Endothelial cell of umbilical vein (primary cell): ENCODE results near the gene SLC10A7. TPM values are rescaled to one million over a fixed set of nuclear protein-coding genes. Genes with fewer than 3 reads are reported as not detected.

Source experiments
- BruUV-seq: library from RNA; stranded (reverse); fragments of 400-500 nt; replicated peaks from 2 replicates; lab custom pipeline; 2021; lab: Mats Ljungman, UMichigan
- CTCF ChIA-PET: fragments of 300-600, 350-600 bp; sonication (Branson Sonifier 250); formaldehyde crosslinking; loops from one replicate; lab custom pipeline; 2021; ENCODE audit warnings: antibody characterized with exemption, inconsistent platforms; lab: Charles Lee
- POLR2A ChIA-PET: fragments of 300-600, 350-600 bp; sonication (Branson Sonifier 250); formaldehyde crosslinking; loops from one replicate; lab custom pipeline; 2021; ENCODE audit warnings: antibody characterized with exemption, inconsistent platforms; lab: Charles Lee
- DNase-seq: peaks from one replicate; pipeline ENCODE4 v3.0.0-alpha.2; 2011; ENCODE audit warnings: low read depth, low spot score
- FAIRE-seq: peaks from 2 replicates; lab custom pipeline; 2011; peaks lifted over from hg19 to GRCh38; lab: Jason Lieb, UNC
- H2AFZ ChIP-seq: 2 replicates; pipeline ENCODE4 v1.6.0; 2012; ENCODE audit warnings: low read depth, low read length, control low read depth, inconsistent platforms
- H3K27ac ChIP-seq: 2 replicates; pipeline ENCODE4 v1.5.1; 2011; ENCODE audit warnings: low read depth, mild to moderate bottlenecking, control low read depth, low read length, moderate library complexity; ENCODE audit not compliant: insufficient read depth
- H3K27me3 ChIP-seq, 2 experiments: 2 replicates each; pipeline versions ENCODE4 v1.6.0 to v1.6.1; 2011; ENCODE audit warnings: low read length in 2 of 2, mixed read lengths in 1 of 2; ENCODE audit not compliant: control insufficient read depth in 2 of 2, insufficient read depth in 2 of 2
- H3K36me3 ChIP-seq, 2 experiments: 2 replicates in 1 of 2; 3 replicates in 1 of 2; pipeline ENCODE4 v1.5.1; 2011; ENCODE audit warnings: low read length in 2 of 2, mild to moderate bottlenecking in 1 of 2, moderate library complexity in 1 of 2; ENCODE audit not compliant: control insufficient read depth in 2 of 2, insufficient read depth in 2 of 2; ENCODE audit errors: extremely low read depth in 1 of 2
- H3K4me1 ChIP-seq: 3 replicates; pipeline ENCODE4 v1.5.1; 2011; ENCODE audit warnings: mild to moderate bottlenecking, low read length; ENCODE audit not compliant: control insufficient read depth, insufficient read depth; ENCODE audit errors: extremely low read depth
- H3K4me2 ChIP-seq: 2 replicates; pipeline ENCODE4 v1.6.1; 2011; ENCODE audit warnings: low read length, control low read depth, mixed read lengths; ENCODE audit not compliant: insufficient read depth
- H3K4me3 ChIP-seq, 3 experiments: fragments of 200-600 bp in 1 of 3; sonication (generic), shearing (Covaris generic) in 1 of 3; replicated peaks in 1 of 3; 2 replicates each; pipeline ENCODE4 v1.5.1; 2011 to 2016; ENCODE audit warnings: control low read depth in 3 of 3, low read length in 3 of 3, mild to moderate bottlenecking in 2 of 3, inconsistent platforms in 1 of 3, low read depth in 1 of 3, moderate library complexity in 1 of 3; ENCODE audit not compliant: insufficient read depth in 1 of 3
- H3K79me2 ChIP-seq: 2 replicates; pipeline ENCODE4 v1.6.0; 2012; ENCODE audit warnings: low read length, inconsistent platforms; ENCODE audit not compliant: control insufficient read depth, insufficient read depth
- H3K9ac ChIP-seq: replicated peaks from 2 replicates; pipeline ENCODE3; 2011; ENCODE audit warnings: low read length, control low read depth; ENCODE audit not compliant: insufficient read depth; ENCODE audit errors: extremely low read depth
- H3K9me1 ChIP-seq: replicated peaks from 3 replicates; pipeline ENCODE4 v1.6.0; 2011; ENCODE audit warnings: mild to moderate bottlenecking, low read length; ENCODE audit not compliant: control insufficient read depth, insufficient read depth; ENCODE audit errors: extremely low read depth
- H3K9me3 ChIP-seq: replicated peaks from 2 replicates; pipeline ENCODE4 v1.5.1; 2012; ENCODE audit warnings: low read length, inconsistent platforms; ENCODE audit not compliant: control insufficient read depth, insufficient read depth
- H4K20me1 ChIP-seq: replicated peaks from 2 replicates; pipeline ENCODE3; 2011; ENCODE audit warnings: mild to moderate bottlenecking, low read length; ENCODE audit not compliant: control insufficient read depth, insufficient read depth; ENCODE audit errors: extremely low read depth
- CTCF ChIP-seq, 2 donors: IDR thresholded peaks; 1 replicate in 1 of 2; 2 replicates in 1 of 2; pipeline ENCODE4 v1.5.1; 2011; ENCODE audit warnings: low read length in 2 of 2, mild to moderate bottlenecking in 2 of 2, moderate library complexity in 2 of 2, control low read depth in 1 of 2, inconsistent platforms in 1 of 2, low read depth in 1 of 2; ENCODE audit not compliant: insufficient read depth in 1 of 2; ENCODE audit errors: extremely low read depth in 1 of 2
- EZH2 ChIP-seq: IDR thresholded peaks from 2 replicates; pipeline ENCODE4 v1.6.1; 2012; ENCODE audit warnings: borderline replicate concordance, low read depth, mild to moderate bottlenecking, moderate library complexity, low read length, inconsistent platforms; ENCODE audit not compliant: severe bottlenecking
- FOS ChIP-seq: IDR thresholded peaks from 2 replicates; pipeline ENCODE4 v1.6.1; 2011; ENCODE audit warnings: mild to moderate bottlenecking, low read length, moderate library complexity, borderline replicate concordance; ENCODE audit not compliant: insufficient read depth
- GATA2 ChIP-seq: IDR thresholded peaks from 2 replicates; pipeline ENCODE4 v1.7.0; 2011; ENCODE audit warnings: low read depth, mild to moderate bottlenecking, moderate library complexity, mixed read lengths, low read length; ENCODE audit not compliant: insufficient read length, insufficient read depth
- JUN ChIP-seq: IDR thresholded peaks from 2 replicates; pipeline ENCODE4 v1.6.1; 2011; ENCODE audit warnings: borderline replicate concordance, low read depth; ENCODE audit not compliant: insufficient read length, insufficient read depth
- MAX ChIP-seq: IDR thresholded peaks from 2 replicates; pipeline ENCODE4 v1.6.1; 2011; ENCODE audit not compliant: insufficient read depth, insufficient read length
- MYC ChIP-seq: IDR thresholded peaks from one replicate; pipeline ENCODE4 v1.6.1; 2011; ENCODE audit warnings: mild to moderate bottlenecking, low read depth, low read length
- POLR2A ChIP-seq: IDR thresholded peaks from 2 replicates; pipeline ENCODE4 v1.6.1; 2012; ENCODE audit warnings: low read depth, mild to moderate bottlenecking, control low read depth, low read length
- POLR2AphosphoS5 ChIP-seq: IDR thresholded peaks from 2 replicates; pipeline ENCODE4 v1.6.1; 2012; ENCODE audit warnings: low read depth, mild to moderate bottlenecking, control low read depth, low read length, moderate library complexity; ENCODE audit not compliant: insufficient read depth
- dilution Hi-C: fragments of 300-500 bp; cut with MboI; formaldehyde crosslinking; loops from one replicate; pipeline ENCODE4 v1.15.0; 2019; ENCODE audit warnings: low sequenced_read_pairs; ENCODE audit not compliant: extremely low pct_ligation_motif_present
- intact Hi-C: fragments of 100-400 bp; cut with micrococcal nuclease; formaldehyde crosslinking; loops from one replicate; pipeline ENCODE4 v1.10.0; 2022
- polyA plus RNA-seq, 4 experiments: library from polyadenylated mRNA; depleted of rRNA in 3 of 4; stranded (reverse) in 3 of 4; unstranded in 1 of 4; fragments of >200 nt; gene quantifications; 2 replicates each; pipeline versions ENCODE4 v1.2.1 to v1.2.3, GENCODE V29; 2011 to 2012; ENCODE audit warnings: missing spikeins in 1 of 4
- total RNA-seq: library from RNA; stranded (reverse); gene quantifications from 2 replicates; pipeline ENCODE4 v1.2.3, GENCODE V29; 2021

SLC10A7 gene
- total and polyA plus RNA-seq, 2 donors (not counting 3 experiments of a cell fraction or from before 2014, with no cell fraction given): 13.6 to 20.4 TPM

GRCh38 chr4:146285037-146285436 is 236.7 kb downstream of the SLC10A7 start:
- H3K4me3 ChIP-seq: no peak overlapping the region
- DNase-seq (no peak), FAIRE-seq (no peak)
- H3K79me2 ChIP-seq: no peaks in the 10 kb centered on the region
- no peak overlapping the region for H3K9ac ChIP-seq
- intact Hi-C loops (loop anchor here (2.0 kb wide), 1 partner anchor 18 kb away; no protein-coding TSS in a partner anchor), dilution Hi-C loops (no loop called here)
- H3K4me2 ChIP-seq: no peak overlapping the region
- BruUV-seq: no TSS peak
- H3K4me1 ChIP-seq: peaks cover 4% of the 10 kb centered on the region
- no peak for TF ChIP-seq POLR2AphosphoS5
- TF ChIP-seq JUN: no peak
- no peak for TF ChIP-seq MYC
- TF ChIP-seq POLR2A: no peak
- TF ChIP-seq FOS: no peak
- no peak for TF ChIP-seq CTCF (IDR thresholded peaks at IDR 0.05; ENCODE audit: extremely low read depth in 1 of 2, insufficient read depth in 1 of 2, low read depth in 1 of 2, low read length in 2 of 2)
- TF ChIP-seq EZH2: no peak
- TF ChIP-seq MAX: no peak
- no peak for TF ChIP-seq GATA2
- ChIA-PET POLR2A (no interaction called here), CTCF (no interaction called here)
- no peak overlapping the region for H2AFZ ChIP-seq
- H4K20me1 ChIP-seq: no peaks in the 10 kb centered on the region
- peaks cover 0 to 5% of the 10 kb centered on the region in 2 experiments for H3K36me3 ChIP-seq
- H3K9me3 ChIP-seq: no peaks in the 10 kb centered on the region
- H3K27ac ChIP-seq: no peak overlapping the region
- H3K27me3 ChIP-seq: no peaks in the 10 kb centered on the region
- no peaks in the 10 kb centered on the region for H3K9me1 ChIP-seq
